ENCODE results near the gene HTR4.
"Not testable (repeated sequence)": the region's sequence is repeated elsewhere in the genome, so short reads cannot be mapped to it uniquely, and the experiment has no call there.

The HTR4 gene, protein sequence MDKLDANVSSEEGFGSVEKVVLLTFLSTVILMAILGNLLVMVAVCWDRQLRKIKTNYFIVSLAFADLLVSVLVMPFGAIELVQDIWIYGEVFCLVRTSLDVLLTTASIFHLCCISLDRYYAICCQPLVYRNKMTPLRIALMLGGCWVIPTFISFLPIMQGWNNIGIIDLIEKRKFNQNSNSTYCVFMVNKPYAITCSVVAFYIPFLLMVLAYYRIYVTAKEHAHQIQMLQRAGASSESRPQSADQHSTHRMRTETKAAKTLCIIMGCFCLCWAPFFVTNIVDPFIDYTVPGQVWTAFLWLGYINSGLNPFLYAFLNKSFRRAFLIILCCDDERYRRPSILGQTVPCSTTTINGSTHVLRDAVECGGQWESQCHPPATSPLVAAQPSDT

DNA sequence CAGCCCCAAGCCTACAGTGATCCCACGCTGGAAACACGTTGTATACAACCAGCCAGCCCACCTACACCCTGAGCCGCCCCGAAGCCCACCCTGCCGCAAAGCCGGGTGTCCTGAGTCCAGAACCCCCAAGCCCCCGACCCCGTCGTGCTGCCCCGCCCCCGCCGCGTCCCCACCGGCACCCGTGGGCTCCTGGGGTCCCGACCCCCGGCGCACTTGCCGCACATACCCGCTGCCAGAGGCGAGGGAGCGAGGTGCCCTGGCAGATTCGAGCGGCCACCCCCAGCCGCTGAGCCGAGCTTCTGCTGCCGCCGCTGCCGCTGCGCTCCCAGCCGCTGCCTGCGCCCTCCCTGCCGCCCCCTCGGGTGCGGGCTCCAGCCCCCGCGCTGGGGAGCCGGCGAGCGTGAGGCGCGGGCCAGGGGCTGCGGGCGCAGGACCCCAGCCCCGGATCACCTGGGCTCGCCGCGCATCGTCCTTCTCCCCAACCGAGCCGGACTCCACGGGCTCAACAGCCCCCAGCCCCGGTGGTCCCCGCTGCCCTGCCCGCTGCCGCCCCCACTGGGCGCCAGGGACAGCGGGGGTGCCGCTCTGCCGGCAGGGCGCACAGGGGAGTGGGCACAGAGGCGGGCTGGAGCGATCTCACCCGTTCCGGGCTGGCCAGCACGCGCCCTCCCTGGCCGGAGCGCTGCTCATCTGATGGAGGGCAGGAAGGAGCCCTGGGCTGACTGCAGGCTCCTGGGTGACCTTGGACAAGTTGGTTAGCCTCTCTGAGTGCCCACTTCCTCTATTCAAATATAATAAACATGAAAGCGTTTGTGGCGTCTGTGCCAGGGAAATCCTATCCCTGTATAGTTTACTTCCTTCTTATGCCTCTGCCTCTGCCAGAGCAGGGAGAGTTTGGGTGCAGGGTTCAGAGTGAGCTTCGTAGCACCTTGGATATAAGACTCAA lies at the start of gene HTR4:
Gene HTR4 (minus strand): TSS at position 692 of the 946 bp plus-strand sequence. CDS start 17,513 bp downstream, outside the sequence.
- no peak for DNase-seq

DNA sequence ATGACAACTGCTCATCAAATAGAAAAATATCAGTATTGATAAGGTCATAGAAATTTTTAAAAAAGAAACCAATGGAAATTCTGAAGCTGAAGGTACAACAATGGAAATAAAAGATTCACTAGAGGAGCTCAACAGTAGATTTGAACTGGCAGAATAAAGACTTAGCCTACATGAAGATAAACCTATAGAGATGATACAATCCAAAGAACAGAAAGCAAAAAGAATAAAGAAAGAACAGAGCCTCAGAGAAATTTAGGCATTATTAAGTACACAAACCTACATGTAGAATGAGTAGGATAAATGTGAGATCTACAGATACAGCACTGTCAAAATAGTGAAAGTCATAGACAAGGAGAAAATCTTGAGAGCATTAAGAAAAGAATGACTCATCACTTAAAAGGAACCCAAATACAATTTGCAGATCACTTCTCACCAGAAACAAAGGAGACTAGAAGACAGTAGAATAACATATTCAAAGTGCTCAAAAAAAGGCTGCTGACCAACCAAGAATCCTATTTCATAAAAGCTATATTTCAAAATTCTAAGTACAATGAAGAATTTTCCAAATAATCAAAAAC lies 47.8 kb upstream of the HTR4 start:
- no peak for DNase-seq

DNA sequence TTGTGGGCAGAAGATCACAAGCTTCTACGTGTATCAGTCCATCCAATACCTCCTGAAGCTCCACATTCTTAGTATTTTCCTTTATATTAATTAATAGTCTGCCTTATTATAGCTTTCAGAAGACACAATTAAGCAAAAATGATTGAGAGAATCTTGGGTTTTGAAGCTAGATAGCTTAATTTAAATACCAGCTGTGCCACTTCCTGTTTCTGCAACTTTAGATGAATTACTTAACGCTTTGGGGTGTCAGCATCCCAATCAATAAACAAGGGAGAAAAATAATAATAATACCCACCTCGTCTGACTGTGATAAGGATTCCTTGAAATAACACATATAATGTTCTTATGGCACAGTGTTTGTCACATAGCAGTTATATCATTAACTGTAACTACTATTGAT lies 44.7 kb upstream of the HTR4 start:
- DNase-seq = no peak

DNA sequence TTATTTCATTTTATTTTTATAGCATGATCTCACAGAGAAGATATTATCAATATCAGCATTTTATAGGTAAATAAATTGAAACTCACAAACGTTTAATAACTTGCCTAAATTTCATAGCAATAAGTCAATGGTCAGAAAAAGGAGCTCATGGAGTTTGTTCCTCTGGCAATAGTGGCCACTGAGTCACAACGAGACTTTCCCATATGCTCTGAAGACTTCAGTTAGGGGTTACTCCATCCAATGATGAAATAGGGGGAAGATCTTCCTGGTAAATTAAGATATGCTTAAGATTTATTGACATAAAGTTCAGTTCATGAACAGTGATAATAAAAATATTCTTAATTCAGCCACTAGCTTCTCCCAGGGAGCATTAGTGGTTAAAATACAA lies 43.5 kb upstream of the HTR4 start:
- DNase-seq = no peak

DNA sequence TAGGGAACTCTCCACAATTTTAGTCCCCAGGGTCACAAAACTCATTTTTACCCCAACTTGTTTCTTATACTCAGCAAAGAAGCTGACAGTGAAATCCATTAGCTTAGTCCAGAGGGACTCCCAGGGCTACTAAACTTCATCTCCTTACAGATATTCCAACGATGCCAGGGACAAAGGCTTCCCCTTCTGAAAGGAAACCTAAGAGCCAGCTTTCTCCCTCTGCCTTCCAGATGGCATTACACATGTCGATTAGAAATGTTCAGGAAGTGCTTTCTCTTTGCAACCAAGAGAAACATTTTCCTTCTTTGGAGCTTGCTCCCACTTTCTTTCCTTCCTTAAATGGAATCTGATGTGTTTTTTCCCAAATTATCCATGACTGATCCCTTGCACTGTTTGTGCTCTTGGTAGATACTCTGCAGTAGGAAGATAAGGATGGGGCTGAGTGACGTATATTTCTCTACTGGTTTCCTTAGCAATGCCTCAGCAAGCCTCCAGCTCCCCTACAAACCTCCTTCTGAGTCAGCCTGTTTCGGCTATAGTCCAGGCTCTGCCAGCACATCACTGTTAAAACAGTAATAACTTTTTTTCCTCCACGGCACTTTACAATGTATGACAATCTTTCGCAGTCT lies 43.0 kb upstream of the HTR4 start:
- peak; percentile 50 for DNase-seq

DNA sequence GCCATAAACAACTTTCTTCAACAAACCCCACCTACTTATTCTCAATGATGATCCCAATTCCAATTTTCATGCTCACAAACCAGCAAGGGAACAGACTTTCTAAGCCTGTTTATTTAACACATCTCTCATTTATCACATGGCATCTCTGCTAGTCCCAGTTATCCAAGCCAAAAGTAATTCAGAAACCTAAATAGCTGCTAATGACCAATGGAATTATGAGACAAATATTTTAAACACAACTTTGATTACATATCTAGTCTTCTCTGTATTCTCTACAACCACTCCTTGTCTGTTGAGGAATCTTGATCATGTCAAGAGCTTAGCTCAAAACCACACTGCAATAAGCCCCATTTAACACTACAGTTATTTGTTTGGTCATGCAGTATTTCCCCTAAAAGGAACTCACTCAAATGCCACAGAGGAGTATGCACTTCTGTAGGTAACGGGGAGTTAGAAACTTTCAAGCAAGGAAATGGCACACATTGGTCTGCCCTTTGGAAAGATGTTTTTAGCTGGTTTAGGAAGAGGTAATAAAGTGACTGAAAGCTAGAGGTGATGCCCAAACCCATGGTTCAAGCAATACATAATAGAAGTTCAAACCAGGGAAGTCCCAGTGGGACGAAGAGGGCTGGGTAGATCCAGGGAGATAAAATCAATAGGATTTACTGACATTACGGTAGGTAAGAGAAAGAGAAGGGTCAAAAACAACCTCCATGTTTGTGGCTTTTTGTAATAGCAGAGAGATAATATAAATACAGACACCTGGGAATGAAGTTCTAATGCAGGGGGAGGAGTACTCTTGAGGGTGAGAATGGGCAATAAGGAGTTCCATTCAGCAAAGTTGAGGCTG lies 42.1 kb upstream of the HTR4 start:
- no peak for DNase-seq

DNA sequence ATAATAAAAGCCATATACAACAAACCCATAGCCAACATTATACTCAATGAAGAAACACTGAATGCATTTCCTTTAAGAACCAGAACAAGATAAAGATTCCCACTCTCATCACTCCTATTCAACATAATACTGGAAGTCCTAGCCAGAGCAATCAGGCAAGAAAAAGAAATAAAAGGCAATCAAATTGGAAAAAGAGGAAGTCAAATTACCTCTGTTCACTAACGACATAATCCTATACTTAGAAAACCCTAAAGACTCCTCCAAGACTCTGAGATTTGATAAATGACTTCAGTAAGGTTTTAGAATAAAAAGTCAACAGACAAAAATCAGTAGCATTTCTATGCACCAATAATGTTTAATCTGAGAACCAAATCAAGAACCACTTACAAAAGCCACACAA lies 36.6 kb upstream of the HTR4 start:
- no peak for DNase-seq

DNA sequence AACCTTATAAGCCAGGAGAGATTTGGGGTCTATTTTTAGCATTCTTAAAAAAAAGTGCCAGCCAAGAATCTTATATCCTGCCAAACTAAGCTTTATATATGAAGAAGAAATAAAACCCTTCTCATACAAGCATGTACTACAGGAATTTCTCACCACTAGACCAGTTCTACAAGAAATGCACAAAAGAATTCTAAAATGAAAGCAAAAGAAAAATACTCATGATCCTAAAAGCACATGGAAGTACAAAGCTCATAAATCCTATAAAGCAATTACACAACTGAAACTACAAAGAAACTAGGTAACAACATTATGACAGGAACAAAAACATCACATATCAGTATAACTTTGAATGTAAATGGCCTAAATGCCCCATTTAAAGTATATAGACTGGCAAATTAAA lies 34.5 kb upstream of the HTR4 start:
- no peak for DNase-seq

DNA sequence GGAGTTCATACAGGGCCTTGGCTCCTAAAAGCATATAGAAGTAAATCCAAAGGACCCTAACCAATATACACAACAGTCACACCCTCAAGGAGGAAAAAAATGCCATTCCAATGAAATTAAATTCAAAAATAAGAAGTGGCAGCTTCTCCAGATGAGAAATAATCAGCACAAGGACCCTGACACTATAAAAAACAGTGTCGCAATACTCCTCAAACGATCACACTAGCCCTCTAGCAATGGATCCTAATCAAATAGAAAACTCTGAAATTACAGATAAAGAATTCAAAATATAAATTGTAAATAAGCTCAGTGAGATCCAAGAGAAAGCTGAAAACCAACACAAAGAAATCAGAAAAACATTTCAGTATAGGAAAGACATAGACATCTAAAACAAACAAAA lies 33.5 kb upstream of the HTR4 start:
- no peak for DNase-seq

DNA sequence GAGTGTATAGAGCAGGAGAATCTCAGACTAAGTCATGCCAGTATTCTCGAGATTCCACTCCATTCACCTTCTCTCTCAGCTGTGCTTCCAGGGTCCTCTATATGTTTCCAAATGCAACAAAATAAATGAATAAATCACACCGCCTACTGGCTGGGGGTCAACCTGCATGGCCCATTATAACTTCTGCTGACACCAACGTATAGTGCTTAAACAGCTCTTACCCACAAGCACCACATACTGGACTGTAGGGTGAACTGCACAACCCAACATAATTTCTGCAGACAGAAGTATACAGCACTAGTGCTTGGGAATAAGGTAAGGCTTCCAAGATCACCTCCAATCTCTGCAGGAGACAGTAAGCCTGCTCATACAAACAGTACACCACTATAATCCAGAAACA lies 33.1 kb upstream of the HTR4 start:
- DNase-seq = peak; percentile 26

DNA sequence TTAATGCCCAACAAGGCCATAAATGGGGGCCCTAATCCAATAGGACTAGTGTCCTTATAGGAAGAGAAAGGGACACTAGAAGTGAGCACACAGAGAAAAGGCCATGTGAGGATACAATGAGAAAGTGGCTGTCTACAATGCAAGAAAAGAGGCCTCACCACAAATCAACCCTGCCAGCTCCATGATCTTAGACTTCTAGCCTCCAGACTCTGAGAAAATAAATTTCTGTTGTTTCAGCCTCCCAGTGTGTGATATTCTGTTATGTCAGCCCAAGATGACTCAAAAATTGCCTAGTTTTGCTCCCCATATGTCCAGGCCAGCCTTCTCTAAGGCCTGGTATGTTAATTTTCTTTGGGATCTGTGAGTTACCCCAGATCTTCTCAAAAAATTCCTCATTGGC lies 32.3 kb upstream of the HTR4 start:
- no peak for DNase-seq

DNA sequence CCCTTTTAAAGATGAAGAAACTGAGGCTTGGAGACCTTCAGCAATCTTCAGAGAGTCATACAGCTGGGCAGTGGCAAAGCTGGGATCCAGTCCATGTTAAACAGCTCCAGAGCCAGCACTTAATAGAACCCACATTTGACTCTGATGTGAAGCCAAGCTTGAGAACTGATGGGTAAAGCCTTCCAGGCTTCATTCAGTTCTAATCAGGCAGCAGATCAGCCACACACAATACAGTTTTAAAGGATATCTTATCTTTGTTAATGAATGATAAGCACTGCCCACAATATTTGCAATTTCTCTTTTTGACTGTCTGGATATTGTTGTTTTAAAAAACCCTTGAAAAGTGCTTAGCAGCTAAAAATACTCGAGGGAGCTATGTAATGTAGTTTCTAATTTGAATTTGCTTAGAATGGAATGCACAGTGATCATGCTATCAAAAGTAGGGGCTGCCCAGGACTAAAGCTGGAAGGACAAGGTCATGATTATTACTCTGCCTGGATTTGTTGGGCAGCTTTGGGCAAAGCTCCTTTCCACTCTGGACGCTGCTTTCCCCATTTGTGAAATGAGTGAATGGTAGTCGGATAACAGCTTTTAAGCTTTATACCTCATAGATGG lies 31.3 kb upstream of the HTR4 start:
- DNase-seq = no peak

DNA sequence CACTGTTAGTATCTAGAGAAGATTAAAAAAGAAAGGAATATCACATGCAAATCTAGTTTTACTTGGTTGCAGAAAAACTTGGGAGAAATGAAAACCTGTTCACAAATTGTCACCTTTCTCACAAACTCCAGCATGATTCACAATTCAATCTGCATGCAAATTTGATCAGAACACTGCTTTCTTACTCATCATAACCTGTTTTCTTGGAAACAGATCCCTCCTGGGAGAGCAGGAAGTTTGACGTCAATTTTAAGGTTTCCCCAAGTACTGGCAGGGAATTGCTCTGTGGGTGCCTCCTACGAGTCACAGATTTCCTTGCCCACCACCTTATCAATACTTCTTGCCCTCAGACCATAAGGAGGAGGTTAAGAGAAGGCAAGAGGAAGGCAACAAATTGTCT lies 30.2 kb upstream of the HTR4 start:
- no peak for DNase-seq

DNA sequence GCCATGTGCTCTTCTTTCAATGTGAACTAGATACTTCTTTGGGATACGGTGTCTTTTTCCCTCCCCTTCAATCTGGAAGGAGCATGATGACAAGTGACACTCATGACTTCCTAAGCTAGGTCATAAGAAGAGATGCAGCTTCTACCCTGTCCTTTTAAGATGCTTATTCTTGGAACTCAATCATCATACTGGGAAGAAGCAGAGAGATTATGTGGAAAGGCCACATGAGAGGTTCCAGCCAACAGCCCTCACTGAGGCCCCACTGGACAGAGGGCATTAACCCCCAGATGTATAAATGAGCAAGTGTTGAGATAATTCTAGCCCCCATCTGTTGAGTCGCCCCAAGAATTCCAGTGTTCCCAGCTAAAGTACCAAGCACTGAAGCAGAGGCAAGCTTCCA lies 29.3 kb upstream of the HTR4 start:
- DNase-seq = no peak

DNA sequence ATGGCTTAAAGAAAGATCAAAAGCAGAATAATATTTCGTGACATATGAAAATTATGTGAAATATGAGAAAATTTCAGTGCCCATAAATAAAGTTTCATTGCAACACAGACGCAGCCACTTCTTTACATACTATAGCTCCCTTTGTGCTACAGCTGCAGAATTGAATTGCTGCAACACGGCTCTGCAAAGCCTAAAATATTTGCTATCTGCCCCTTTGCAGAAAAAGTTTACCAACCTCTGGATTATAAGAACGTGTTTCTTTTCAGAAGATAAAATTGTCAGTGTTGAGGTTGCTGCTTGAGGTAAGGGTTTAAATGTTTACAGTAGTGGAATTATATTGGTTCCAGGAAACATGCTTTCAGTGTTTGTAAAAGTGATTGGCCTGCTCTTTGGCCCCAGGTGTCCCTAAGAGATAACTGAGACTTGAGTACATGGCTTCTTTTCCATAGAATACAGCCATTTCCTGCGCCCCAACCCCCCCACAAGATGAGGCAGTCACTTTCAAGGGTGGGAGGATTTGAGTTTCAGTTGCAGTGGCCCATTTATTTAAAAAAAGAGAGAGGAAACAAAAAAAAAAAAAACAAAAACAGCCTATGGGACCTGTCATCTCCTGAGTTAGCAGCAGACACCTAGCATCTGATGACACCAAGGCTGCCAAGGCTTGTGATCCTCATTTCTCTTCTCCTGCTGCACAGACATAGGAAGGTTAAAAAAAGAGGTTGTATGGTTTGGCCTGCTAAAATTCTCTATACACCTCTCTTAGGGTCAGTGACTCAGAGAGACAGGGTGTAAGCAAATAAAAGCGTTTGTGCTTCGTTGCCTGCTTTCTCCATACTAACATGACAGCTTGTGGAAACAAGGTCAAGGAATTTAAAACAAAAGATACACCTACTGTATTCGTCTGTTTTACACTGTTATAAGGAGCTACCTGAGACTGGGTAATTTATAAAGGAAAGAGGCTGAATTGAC lies 28.0 kb upstream of the HTR4 start:
- no peak for DNase-seq

DNA sequence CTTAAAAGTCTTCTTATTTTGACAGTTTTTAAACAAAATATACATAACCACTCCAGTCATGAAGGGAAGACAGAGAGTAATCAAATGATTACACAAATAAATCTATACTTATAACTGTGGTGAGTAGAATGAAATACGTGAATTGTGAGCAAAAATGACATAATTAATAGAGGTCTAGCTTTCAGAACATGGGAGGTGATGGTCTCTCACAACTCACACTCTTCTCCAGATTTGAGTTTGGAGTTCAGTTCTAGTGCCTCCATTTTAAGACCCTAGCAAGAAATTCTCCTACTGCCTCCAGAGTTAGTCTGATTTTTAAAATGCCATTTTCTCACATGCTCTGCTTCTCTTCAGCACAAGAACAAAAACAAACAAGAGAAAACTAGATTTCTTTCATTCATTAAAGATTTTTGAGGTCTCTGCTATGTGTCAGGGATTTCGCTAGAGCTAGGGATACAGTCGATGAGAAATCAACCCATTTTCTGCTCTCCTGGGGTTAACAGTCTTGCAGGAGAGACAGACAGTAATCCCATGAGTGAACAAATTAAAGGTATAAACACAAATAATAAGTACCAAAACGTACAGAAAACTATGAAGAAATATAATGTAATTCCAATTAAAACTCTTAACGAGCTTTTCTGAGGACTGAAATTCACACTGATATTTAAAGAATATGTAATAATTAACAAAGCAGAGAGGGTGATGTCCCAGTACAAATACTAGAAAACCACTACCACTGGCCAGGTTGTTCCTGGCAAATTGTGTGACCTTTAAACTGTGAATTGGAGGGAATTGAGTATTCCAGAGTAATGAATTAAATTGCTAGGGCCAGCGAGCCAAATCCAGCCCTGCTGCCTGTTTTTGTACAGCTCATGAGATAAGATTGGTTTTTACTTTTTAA lies 27.1 kb upstream of the HTR4 start:
- DNase-seq = no peak

DNA sequence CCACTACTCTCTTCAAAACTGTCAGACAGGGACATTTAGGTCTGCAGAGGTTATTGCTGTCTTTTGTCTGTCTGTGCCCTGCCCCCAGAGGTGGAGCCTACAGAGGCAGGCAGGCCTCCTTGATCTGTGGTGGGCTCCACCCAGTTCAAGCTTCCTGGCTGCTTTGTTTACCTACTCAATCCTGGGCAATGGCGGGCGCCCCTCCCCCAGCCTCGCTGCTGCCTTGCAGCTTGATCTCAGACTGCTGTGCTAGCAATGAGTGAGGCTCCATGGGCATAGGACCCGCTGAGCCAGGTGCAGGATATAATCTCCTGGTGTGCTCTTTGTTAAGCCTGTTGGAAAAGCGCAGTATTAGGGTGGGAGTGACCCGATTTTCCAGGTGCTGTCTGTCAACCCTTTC lies 19.4 kb upstream of the HTR4 start:
- not testable (repeated sequence) for DNase-seq

DNA sequence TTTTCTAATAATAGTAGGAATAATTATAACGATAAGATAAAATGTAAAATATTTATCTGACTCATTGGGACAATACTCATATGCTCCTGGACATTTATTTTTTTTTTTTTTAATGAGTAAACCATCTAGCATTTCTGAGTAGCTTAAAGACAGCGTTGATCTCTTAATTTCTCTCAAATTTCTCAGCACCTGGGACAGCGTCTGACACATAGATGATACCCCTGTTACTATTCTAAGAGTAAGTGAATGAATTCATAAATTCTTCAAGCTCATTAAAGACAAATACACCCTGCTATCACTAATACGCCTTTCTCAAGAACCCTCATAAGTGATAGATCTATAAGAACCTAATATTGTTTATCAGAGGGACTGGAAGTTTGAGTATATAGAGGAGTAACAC lies 12.0 kb upstream of the HTR4 start:
- DNase-seq = no peak

DNA sequence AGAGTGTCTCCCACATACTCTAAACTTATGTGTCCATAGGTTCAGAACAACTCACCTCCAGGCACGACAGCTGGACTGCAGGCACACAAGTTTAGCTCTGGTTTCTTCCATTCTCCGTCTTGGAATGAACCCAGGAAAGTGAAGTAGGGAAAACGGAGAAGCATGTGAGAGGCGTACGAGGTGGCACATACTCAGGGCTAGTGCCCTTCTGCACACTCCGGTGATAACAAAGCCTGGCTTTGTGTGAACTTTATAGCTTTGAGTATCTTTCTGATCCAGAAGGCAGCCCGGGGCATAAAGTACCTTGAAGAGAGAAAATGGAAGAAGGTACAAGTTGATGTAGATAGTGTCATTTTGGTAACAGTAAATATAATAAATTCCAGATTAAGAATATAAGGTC lies 11.1 kb upstream of the HTR4 start:
- DNase-seq = no peak

All from EL (cell line).